T-helper 9 cell (primary cell): ENCODE measurements around the gene BBS9.

Source experiments
- DNase-seq: peaks from one replicate; pipeline ENCODE4 v3.0.0-alpha.2; 2020

The BBS9 gene

GRCh38 chr7:33128631-33128989 lies 754 bp upstream of the BBS9 start:
- no peak for DNase-seq

DNA sequence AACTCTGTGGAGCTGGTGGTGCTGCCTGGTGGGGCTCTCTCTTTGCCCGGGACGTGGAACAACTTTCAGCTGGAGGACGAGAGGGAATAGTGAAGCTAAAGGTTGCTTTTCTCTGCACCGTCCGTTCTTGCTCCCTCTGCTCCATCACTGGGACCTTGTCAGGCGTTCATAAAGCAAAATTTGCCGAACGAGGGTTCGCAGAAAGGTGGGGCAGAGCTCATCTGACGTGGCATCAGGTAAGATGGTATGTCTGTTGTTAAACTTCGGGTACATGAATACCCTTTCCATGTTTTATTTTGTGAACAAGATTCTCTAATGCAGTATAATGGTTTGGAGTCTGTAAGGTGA lies 416 bp downstream of the BBS9 start:
- DNase-seq: no peak

DNA sequence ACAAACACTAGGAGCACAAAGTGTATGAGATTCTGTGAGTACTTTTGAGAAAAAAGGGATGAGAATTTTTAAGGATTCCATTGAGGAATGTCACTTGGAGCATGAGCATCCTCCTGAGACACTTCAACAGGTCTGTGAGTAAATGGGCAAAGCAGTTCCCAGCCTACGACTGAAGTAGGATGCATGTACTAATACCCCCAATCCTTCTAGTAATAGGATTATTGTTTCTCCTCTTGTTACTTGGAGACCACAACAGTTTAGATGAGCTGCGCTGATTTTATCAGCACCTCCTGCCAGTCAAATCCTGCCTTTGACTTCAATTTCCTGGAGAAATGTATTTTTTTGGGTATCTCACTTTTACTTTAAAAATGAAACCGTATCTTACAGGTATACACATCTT lies 820 bp downstream of the BBS9 start:
- DNase-seq: no peak

DNA sequence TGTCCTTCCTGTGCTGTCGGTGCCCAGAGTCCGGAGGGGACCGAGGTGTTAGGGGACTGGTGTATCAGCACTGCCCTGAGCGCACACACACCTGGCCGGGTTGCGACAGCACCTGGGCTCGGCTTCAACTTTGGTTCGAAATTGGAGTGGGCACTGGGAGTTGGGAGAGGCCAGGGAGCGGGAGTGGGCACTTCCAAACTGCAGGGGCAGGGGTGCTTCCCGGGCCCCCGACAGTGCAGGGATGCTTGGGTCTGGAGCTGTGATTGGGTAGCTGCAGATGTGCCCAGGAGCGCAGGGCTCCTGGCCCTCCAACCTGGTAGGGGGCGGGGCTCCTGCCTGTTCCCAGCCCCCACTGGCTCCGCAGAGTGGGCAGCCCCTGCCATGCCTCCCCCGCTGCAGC lies 7.7 kb downstream of the BBS9 start:
- DNase-seq: no peak

GRCh38 chr7:33142585-33142984 lies 13.2 kb downstream of the BBS9 start:
- no peak for DNase-seq

GRCh38 chr7:33143996-33144718 lies 14.8 kb downstream of the BBS9 start:
- DNase-seq: no peak

DNA sequence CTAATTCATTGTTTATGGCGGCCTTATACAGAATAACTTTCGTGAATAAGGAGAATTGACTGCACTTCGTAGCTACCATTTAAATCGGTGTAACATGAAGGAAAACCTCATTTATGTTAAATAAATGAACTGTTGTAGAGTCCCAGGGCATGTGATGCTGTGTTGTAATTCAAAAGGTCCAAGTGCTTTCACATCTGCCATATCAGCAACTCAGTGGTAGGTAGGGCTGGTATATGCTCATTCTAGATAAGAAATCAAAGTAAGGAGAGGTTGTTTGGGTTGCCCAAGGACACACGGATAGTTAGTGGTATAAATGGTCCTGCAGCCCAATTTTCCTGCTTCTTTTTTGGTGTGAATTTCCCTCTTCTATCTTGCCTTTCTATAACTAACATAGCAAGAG lies 15.8 kb downstream of the BBS9 start:
- DNase-seq: no peak

GRCh38 chr7:33152087-33152486 lies 22.7 kb downstream of the BBS9 start:
- DNase-seq: no peak

DNA sequence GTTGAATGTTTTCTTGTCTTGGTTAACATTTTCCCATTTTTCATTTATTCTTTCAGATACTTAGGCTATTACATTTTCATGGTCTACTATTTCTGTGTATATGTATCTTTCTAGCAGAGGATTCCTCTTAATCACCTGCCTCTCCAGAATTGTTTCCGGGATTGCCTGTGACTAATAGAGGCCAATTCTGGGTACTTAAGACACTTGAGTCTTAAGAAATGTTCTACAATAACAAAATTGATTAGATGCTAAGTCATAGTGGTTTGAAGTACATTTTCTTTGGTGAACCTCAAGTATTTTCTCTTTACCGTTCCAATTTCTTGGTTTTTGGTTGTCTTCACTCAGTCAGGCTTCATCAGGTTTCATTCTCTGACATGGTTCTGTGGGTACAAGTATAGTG lies 26.4 kb downstream of the BBS9 start:
- no peak for DNase-seq

- no peak for DNase-seq
Measured at GRCh38 chr7:33156441-33156840, 27.1 kb downstream of the BBS9 start.

DNA sequence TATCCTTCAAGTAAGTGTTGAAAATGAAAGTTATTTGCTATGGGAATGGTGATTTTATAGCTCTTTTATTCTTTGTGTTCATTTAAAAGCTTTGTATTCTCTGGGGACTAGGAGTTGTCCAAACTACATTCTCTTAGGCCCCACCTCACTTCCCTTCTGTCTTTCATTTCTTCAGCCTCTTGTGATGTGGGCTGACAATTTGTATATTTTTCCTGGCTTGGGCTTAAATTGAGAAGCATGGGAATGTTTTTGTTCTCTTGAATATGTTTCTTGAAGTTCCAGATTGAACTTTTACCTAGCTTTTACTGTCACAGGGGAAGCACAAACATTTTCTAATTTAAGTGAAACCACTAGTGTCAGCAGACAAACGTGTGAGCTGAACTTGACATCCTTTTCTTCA lies 27.9 kb downstream of the BBS9 start:
- no peak for DNase-seq

DNA sequence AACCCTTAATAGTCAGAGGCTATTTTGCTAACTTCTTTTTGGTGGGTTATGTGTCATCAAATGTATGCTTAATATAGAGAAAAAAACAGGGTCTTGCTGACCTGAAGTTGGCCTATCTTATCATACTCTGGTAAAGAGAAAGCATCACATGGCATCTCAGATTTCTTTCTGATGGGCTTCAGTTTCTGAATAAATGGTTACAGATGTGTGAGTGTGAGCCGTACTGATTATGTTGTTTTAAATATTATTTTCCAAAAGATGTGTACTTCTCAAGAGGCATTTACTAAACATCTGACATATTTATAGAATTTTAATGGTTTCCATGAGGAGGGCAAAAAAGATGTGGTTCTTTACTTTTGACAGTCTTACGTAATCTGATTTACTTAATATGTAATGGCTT lies 28.4 kb downstream of the BBS9 start:
- DNase-seq: no peak

- DNase-seq: no peak
Measured at GRCh38 chr7:33177876-33178275, 48.5 kb downstream of the BBS9 start.

GRCh38 chr7:33179519-33179918 lies 50.2 kb downstream of the BBS9 start:
- no peak for DNase-seq

- no peak for DNase-seq
Measured at GRCh38 chr7:33183504-33183903, 54.1 kb downstream of the BBS9 start.

DNA sequence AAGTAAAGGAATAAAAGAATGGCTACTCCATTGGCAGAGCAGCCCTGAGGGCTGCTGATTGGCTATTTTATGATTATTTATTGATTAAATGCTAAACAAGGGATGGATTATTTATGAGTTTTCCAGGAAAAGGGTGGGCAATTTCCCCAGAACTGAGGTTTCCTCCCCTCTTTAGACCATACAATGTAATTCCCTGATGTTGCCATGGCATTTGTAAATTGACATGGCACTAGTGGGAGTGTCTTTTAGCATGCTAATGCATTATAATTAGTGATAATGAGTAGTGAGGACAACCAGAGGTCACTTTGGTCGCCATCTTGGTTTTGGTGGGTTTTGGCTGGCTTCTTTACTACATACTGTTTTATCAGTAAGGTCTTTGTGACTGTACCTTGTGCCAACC lies 55.5 kb downstream of the BBS9 start:
- no peak for DNase-seq

- DNase-seq: no peak
Measured at GRCh38 chr7:33185786-33186185, 56.4 kb downstream of the BBS9 start.

GRCh38 chr7:33186192-33186591 lies 56.8 kb downstream of the BBS9 start:
- DNase-seq: no peak

- DNase-seq: no peak
Measured at GRCh38 chr7:33190688-33191304, 61.4 kb downstream of the BBS9 start.

DNA sequence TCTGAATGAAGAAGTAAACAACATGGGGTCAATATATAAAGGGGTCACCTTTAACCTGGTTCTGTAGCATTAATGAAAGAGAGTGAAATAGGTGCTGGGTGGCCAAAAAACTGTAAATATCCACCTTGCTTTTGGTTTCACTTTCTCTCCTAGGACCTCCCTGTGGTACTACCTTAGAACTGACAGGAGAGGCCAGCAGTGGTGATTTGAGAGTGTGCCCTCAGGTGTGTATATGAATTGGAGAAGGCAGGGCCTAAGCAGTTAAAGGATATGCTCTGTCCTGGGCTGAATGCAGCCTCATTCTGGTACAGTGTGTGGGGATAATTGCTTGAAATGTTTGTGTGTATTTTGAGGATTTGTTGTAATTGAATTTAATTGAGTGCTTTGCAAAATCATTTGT lies 62.0 kb downstream of the BBS9 start:
- no peak for DNase-seq

GRCh38 chr7:33192695-33193291 lies 63.4 kb downstream of the BBS9 start:
- no peak for DNase-seq

- no peak for DNase-seq
Measured at GRCh38 chr7:33193308-33193864, 64.0 kb downstream of the BBS9 start.

GRCh38 chr7:33195264-33195663 lies 65.9 kb downstream of the BBS9 start:
- DNase-seq: no peak

DNA sequence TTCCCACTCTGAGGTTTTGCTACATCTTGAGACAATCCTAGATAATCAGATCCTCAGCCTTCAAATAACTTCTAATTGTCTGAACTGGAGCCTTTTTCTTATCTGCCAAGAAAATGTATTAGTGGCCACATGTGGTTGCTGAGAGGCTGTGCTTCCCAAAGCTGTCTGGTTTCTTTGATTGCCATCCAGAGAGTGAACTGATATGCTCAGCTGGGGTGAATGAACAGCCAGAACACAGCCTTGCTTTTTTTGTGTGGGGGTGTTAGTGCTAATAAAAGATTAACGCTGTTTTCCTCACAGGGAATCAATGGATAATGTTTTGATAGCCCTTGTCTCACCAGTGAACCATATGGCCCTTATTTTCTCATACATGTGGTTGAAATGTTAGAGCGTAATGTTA lies 66.9 kb downstream of the BBS9 start:
- no peak for DNase-seq
